Small intestine (tissue), 4 donors: ENCODE measurements around the gene PPCS. TPM values are rescaled to one million over a fixed set of nuclear protein-coding genes. Genes with fewer than 3 reads are reported as not detected.

Source experiments
- polyA plus RNA-seq, 4 donors: library from polyadenylated mRNA; stranded (reverse) in 3 of 4; unstranded in 1 of 4; fragments of 200-250 nt in 3 of 4; fragments of 120-200 nt in 1 of 4; gene quantifications; one replicate each; pipeline versions ENCODE4 v1.2.1 to v1.2.3, GENCODE V29; 2013
- donor health status: healthy with polysubstance abuse.
- donor health status: Bipolar disorder and iron deficiency.
- donor health status: healthy.

The PPCS gene
- polyA plus RNA-seq, 4 donors = 85.0 to 175 (median 123) TPM

Other genes with a start within 250 kb of the PPCS start
- gene FOXJ3, start 121.3 kb upstream of the PPCS start, polyA plus RNA-seq = 10 to 100 TPM; 13.9 to 38.3 (median 15.1) TPM
- under 1 TPM; under 0.01 to 0.63 (median 0.31) TPM for gene RIMKLA, start 75.8 kb upstream of the PPCS start, polyA plus RNA-seq
- 1 to 10 TPM in 2 of 4 donors, under 1 TPM in 1, not detected in 1; 0.89 to 1.7 (median 1.1) TPM for gene ZMYND12, start 521 bp upstream of the PPCS start, polyA plus RNA-seq
- 1 to 10 TPM in 1 of 4 donors, under 1 TPM in 3; 0.67 to 4.4 (median 0.84) TPM for gene CCDC30, start 6.7 kb downstream of the PPCS start, polyA plus RNA-seq
- gene PPIH, start 201.9 kb downstream of the PPCS start, polyA plus RNA-seq = 10 to 100 TPM; 24.9 to 79.1 (median 42.0) TPM
- gene YBX1, start 225.9 kb downstream of the PPCS start, polyA plus RNA-seq = 100 to 1,000 TPM; 509 to 779 (median 590) TPM